ENCODE data around the gene VAPB.

The VAPB gene, protein sequence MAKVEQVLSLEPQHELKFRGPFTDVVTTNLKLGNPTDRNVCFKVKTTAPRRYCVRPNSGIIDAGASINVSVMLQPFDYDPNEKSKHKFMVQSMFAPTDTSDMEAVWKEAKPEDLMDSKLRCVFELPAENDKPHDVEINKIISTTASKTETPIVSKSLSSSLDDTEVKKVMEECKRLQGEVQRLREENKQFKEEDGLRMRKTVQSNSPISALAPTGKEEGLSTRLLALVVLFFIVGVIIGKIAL

DNA sequence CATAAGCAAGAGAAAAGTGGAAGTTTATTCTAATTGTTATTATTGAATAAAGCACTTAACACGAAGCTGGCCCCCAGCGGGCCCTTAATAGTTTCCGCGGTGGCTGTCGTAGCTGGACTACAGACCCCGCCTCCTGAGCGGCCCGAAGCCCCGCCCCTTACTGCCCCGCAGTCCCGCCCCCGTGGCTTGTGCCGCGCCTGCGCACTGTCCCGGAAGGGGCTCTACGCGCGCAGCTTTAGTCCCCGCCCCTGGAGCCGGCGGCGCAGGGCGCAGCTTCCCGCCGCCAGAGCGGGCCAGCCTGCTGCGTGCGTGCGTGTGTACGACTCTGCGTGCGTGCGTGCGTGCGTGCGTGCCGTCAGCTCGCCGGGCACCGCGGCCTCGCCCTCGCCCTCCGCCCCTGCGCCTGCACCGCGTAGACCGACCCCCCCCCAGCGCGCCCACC is at the start of gene VAPB:
TSS of gene VAPB (plus strand) at position 348 of the 442 bp plus-strand sequence. CDS start 231 bp downstream, outside the sequence.
- DNase-seq (ENCODE audit: low read depth), result peak; percentile 97
- peak within 1 kb of the TSS; percentile 82 for H3K4me3 ChIP-seq (ENCODE audit: low read length)
- no peak for TF ChIP-seq CTCF (IDR thresholded peaks at IDR 0.05; ENCODE audit: insufficient read depth, low read depth, low read length, missing control alignments)

DNA sequence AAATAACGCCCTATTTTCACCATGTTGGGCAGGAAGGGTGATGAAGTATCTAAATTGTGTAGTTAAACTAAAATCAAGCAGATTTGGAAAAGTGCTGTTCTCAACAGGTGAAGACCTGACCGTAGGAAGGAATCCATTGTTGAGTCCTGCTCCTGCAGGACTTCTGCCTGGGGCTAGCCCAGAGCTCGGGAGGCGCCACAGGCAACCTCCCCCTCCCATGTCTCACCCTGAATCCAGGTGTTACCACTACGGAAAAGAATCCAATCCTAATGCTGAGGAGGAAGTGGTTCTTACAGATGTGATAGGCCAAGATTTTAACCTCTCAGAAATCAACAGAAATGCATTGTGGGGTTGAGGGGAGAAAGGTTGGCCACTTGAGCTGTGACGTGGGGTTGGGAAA is 49.3 kb upstream of the VAPB start:
- DNase-seq (ENCODE audit: low read depth), result peak; percentile 17
- no peak for TF ChIP-seq CTCF (IDR thresholded peaks at IDR 0.05; ENCODE audit: insufficient read depth, low read depth, low read length, missing control alignments)
- H3K4me3 ChIP-seq (ENCODE audit: low read length), result no peak overlapping the region

GRCh38 chr20:58340151-58340550 is 48.9 kb upstream of the VAPB start:
- no peak overlapping the region for H3K4me3 ChIP-seq (ENCODE audit: low read length)
- no peak for DNase-seq (ENCODE audit: low read depth)
- TF ChIP-seq CTCF (IDR thresholded peaks at IDR 0.05; ENCODE audit: insufficient read depth, low read depth, low read length, missing control alignments), result no peak

DNA sequence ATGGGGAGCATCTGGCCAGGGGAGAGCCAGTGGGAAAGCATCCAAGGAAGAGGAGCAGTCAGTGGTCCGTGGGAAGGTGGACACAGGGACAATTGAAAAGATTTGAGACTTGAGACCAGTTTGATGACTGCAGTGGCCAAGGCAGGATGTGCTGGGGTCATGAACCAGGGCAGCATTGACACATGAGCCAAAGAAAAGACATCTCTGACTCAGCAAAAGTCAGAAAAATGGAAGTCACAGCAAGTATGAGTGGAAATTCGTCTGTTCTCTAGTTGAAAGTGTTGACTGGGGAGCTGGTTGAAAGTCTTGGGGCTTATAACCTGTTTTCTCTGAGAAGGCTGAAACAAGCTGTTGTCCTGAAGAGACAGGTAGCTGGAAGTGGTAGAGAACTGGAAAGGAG is 48.2 kb upstream of the VAPB start:
- DNase-seq (ENCODE audit: low read depth), result peak; percentile 11
- no peak overlapping the region for H3K4me3 ChIP-seq (ENCODE audit: low read length)

GRCh38 chr20:58342104-58342945 is 46.7 kb upstream of the VAPB start:
- TF ChIP-seq CTCF (IDR thresholded peaks at IDR 0.05; ENCODE audit: insufficient read depth, low read depth, low read length, missing control alignments), result no peak

More for the DNA sequence above, 48.2 kb upstream of the VAPB start:
- no peak for TF ChIP-seq CTCF (IDR thresholded peaks at IDR 0.05; ENCODE audit: insufficient read depth, low read depth, low read length, missing control alignments)

DNA sequence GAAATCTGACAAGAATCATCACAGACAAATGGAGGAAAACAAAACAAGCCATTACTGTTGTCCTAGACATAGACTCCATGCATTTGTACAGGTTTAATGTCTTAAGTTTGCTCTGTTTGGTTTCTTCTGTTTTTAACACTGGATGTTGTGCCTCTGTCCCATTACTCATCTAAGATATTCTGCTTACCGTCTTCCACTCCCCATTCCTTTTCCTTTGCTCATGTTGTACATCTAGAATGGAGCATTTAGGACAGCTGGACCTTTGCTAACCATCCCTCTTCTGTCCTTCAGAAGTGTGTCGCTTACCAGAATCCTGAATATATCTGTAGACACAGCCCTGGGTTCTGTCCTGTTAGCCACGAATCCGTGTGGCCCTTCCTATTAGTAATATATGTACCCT is 44.3 kb upstream of the VAPB start:
- peak; percentile 55 for DNase-seq (ENCODE audit: low read depth)
- no peak overlapping the region for H3K4me3 ChIP-seq (ENCODE audit: low read length)
- TF ChIP-seq CTCF (IDR thresholded peaks at IDR 0.05; ENCODE audit: insufficient read depth, low read depth, low read length, missing control alignments), result no peak

More at GRCh38 chr20:58342104-58342945, 46.7 kb upstream of the VAPB start:
- no peak overlapping the region for H3K4me3 ChIP-seq (ENCODE audit: low read length)
- peak; percentile 71 for DNase-seq (ENCODE audit: low read depth)

Measured in epithelial cell of esophagus (primary cell).